Liver (tissue), 3 donors: ENCODE measurements around the gene BAZ2B.

ENCODE experiments used
- FOXA1 ChIP-seq: IDR thresholded peaks from 2 replicates; pipeline ENCODE4 v1.6.1; 2016; ENCODE audit warnings: antibody characterized with exemption
- GABPA ChIP-seq, 2 donors: IDR thresholded peaks in 1 of 2; conservative IDR thresholded peaks in 1 of 2; 2 replicates each; pipeline ENCODE4 v1.6.1; 2016; ENCODE audit warnings: antibody characterized with exemption in 2 of 2, mild to moderate bottlenecking in 1 of 2, moderate library complexity in 1 of 2
- RXRA ChIP-seq, 2 donors: IDR thresholded peaks; 2 replicates each; pipeline ENCODE4 v1.6.1; 2017 to 2018; ENCODE audit warnings: antibody characterized with exemption in 2 of 2, mild to moderate bottlenecking in 1 of 2
- SP1 ChIP-seq: IDR thresholded peaks from 2 replicates; pipeline ENCODE4 v1.6.1; 2018; ENCODE audit warnings: antibody characterized with exemption, mild to moderate bottlenecking
- TAF1 ChIP-seq: conservative IDR thresholded peaks from 2 replicates; pipeline ENCODE4 v1.6.1; 2016; ENCODE audit warnings: antibody characterized with exemption, mild to moderate bottlenecking
- TF ChIP-seq, protein P1 (sequence below): IDR thresholded peaks from 2 replicates; pipeline ENCODE4 v1.6.1; 2016; ENCODE audit warnings: antibody characterized with exemption, mild to moderate bottlenecking
- TF ChIP-seq, protein P2 (sequence below): fragments of 150-350 bp; IDR thresholded peaks from 2 replicates; pipeline ENCODE4 v1.5.1; 2017; ENCODE audit warnings: improper control_type of control experiment, low read depth, low read length; ENCODE audit not compliant: missing input control
- TF ChIP-seq, protein P3 (sequence below): IDR thresholded peaks from 2 replicates; pipeline ENCODE4 v1.6.1; 2016; ENCODE audit warnings: antibody characterized with exemption
- TF ChIP-seq, protein P4 (sequence below): IDR thresholded peaks from 2 replicates; pipeline ENCODE4 v1.6.1; 2016; ENCODE audit warnings: antibody characterized with exemption
- donor health status: healthy.
- donor health status: healthy.

DNA sequence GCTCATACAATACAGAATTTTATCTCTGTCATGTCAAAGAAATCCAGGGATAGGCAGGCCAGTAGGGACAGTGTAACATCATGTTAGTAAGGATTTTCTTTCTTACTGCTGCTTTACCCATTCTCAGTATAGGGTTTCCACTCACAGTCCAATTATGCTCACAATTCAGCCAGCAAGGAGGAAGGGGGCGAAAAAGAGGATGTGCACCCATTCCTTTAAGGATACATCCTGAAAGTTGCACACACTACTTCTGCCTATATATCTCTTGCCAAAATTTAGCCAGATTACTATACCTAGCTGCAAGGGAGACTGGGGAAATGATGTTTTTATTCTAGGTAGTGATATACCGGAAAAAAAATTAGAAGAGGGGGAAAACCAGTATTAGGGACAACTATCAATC lies 66.1 kb downstream of the BAZ2B start:
- TF ChIP-seq SP1 = no peak
- no peak for TF ChIP-seq RXRA (IDR thresholded peaks at IDR 0.05)
- TF ChIP-seq, protein P1, sequence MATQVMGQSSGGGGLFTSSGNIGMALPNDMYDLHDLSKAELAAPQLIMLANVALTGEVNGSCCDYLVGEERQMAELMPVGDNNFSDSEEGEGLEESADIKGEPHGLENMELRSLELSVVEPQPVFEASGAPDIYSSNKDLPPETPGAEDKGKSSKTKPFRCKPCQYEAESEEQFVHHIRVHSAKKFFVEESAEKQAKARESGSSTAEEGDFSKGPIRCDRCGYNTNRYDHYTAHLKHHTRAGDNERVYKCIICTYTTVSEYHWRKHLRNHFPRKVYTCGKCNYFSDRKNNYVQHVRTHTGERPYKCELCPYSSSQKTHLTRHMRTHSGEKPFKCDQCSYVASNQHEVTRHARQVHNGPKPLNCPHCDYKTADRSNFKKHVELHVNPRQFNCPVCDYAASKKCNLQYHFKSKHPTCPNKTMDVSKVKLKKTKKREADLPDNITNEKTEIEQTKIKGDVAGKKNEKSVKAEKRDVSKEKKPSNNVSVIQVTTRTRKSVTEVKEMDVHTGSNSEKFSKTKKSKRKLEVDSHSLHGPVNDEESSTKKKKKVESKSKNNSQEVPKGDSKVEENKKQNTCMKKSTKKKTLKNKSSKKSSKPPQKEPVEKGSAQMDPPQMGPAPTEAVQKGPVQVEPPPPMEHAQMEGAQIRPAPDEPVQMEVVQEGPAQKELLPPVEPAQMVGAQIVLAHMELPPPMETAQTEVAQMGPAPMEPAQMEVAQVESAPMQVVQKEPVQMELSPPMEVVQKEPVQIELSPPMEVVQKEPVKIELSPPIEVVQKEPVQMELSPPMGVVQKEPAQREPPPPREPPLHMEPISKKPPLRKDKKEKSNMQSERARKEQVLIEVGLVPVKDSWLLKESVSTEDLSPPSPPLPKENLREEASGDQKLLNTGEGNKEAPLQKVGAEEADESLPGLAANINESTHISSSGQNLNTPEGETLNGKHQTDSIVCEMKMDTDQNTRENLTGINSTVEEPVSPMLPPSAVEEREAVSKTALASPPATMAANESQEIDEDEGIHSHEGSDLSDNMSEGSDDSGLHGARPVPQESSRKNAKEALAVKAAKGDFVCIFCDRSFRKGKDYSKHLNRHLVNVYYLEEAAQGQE = no peak
- TF ChIP-seq, protein P2, sequence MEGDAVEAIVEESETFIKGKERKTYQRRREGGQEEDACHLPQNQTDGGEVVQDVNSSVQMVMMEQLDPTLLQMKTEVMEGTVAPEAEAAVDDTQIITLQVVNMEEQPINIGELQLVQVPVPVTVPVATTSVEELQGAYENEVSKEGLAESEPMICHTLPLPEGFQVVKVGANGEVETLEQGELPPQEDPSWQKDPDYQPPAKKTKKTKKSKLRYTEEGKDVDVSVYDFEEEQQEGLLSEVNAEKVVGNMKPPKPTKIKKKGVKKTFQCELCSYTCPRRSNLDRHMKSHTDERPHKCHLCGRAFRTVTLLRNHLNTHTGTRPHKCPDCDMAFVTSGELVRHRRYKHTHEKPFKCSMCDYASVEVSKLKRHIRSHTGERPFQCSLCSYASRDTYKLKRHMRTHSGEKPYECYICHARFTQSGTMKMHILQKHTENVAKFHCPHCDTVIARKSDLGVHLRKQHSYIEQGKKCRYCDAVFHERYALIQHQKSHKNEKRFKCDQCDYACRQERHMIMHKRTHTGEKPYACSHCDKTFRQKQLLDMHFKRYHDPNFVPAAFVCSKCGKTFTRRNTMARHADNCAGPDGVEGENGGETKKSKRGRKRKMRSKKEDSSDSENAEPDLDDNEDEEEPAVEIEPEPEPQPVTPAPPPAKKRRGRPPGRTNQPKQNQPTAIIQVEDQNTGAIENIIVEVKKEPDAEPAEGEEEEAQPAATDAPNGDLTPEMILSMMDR = no peak
- TF ChIP-seq, protein P3, sequence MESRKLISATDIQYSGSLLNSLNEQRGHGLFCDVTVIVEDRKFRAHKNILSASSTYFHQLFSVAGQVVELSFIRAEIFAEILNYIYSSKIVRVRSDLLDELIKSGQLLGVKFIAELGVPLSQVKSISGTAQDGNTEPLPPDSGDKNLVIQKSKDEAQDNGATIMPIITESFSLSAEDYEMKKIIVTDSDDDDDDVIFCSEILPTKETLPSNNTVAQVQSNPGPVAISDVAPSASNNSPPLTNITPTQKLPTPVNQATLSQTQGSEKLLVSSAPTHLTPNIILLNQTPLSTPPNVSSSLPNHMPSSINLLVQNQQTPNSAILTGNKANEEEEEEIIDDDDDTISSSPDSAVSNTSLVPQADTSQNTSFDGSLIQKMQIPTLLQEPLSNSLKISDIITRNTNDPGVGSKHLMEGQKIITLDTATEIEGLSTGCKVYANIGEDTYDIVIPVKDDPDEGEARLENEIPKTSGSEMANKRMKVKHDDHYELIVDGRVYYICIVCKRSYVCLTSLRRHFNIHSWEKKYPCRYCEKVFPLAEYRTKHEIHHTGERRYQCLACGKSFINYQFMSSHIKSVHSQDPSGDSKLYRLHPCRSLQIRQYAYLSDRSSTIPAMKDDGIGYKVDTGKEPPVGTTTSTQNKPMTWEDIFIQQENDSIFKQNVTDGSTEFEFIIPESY = no peak
- TF ChIP-seq GABPA (IDR thresholded peaks at IDR 0.05 in 1 of 2, conservative IDR thresholded peaks at IDR 0.05 in 1 of 2) = no peak
- no peak for TF ChIP-seq TAF1
- TF ChIP-seq, protein P4, sequence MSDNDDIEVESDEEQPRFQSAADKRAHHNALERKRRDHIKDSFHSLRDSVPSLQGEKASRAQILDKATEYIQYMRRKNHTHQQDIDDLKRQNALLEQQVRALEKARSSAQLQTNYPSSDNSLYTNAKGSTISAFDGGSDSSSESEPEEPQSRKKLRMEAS = no peak
- TF ChIP-seq FOXA1 = no peak
